ENCODE measurements around the gene C11orf21.

DNA sequence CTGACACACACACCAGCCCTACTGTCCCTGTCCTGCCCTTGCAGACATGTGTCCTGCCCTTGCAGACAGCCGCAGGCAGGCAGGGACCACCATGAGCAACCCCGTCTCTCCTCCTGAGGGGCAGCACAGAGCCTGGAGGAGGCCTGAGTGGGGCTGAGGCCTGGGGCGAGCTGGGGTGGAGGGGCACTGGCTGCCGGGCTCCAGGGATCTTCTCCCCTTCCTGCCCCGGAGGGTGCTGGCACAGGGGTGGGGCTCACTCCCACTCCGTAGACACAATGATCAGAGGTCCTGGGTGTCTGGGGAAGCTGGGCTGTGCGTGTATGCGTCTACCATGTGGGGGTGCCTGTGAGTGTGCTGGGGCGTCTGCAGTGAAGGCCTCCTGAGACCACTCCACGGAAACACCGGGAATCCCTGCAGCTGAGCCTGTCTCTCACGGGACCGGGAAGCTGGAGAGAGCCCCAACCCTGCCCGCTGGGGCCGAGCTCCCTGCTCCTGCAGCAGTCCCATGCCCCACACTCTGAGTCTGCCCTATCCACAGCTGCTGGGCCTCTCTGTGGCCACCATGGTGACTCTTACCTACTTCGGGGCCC is 683 bp upstream of the C11orf21 start:
- TF ChIP-seq YY1 (IDR thresholded peaks at IDR 0.05; ENCODE audit: insufficient read depth, insufficient read length), result no peak
- no peak for TF ChIP-seq SUZ12 (IDR thresholded peaks at IDR 0.05; ENCODE audit: extremely low read depth, insufficient read depth, insufficient read length)

Measured in NT2/D1 (cell line).